OCI-LY7 (cell line): ENCODE results near the gene NME7.

Source experiments
- EZH2phosphoT487 ChIP-seq: fragments of 200-600 bp; sonication (generic); IDR thresholded peaks from 2 replicates; pipeline ENCODE4 v1.6.1; 2018; ENCODE audit warnings: low read depth, borderline replicate concordance, mild to moderate bottlenecking, mixed run types, antibody characterized with exemption, low read length, moderate library complexity, mixed read lengths
- TF ChIP-seq, protein P1 (sequence below): fragments of 200-600 bp; sonication (generic); conservative IDR thresholded peaks from 2 replicates; pipeline ENCODE4 v1.5.1; 2014; ENCODE audit warnings: mild to moderate bottlenecking, antibody characterized with exemption, low read length, moderate library complexity, mixed read lengths

DNA sequence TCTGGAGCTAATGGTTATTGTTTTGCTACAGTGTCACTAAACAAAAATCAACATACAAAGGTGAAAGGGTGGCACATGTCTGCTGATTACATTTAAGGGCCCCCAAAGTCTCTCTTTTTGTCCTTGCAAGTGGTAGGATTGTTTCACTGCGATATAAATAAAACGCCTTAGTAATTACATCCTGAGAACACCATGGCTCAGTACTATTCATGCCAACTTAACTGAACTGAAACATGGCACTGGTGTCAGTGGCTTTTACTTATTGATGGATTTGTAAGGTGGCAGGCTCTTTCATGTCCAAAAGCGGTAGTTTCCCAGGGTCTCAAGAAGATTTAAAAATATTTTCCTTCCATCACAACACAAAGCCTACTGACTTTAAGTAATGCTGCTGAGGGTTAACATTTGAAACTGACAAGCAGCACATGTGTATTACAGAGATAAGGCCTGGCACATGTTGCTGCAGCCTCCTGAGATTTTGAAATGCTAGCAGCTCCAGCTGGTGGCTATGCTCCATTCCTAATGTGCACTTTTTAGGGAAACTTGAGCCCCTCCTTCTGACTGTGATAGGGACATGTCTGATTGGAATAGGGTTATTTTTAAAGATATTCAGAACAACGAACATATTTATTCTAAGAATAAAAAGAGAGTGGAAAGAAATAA is 174.3 kb downstream of the NME7 start:
- TF ChIP-seq, protein P1, sequence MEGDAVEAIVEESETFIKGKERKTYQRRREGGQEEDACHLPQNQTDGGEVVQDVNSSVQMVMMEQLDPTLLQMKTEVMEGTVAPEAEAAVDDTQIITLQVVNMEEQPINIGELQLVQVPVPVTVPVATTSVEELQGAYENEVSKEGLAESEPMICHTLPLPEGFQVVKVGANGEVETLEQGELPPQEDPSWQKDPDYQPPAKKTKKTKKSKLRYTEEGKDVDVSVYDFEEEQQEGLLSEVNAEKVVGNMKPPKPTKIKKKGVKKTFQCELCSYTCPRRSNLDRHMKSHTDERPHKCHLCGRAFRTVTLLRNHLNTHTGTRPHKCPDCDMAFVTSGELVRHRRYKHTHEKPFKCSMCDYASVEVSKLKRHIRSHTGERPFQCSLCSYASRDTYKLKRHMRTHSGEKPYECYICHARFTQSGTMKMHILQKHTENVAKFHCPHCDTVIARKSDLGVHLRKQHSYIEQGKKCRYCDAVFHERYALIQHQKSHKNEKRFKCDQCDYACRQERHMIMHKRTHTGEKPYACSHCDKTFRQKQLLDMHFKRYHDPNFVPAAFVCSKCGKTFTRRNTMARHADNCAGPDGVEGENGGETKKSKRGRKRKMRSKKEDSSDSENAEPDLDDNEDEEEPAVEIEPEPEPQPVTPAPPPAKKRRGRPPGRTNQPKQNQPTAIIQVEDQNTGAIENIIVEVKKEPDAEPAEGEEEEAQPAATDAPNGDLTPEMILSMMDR = no peak
- TF ChIP-seq EZH2phosphoT487 = no peak
